Muscle of leg (tissue), 16 donors: ENCODE data around the gene GRAMD1A. TPM values are rescaled to one million over a fixed set of nuclear protein-coding genes. Genes with fewer than 3 reads are reported as not detected.

Experiments
- DNase-seq: peaks from one replicate; pipeline ENCODE4 v3.0.0; 2013
- H3K27ac ChIP-seq: one replicate; pipeline ENCODE4 v1.5.1; 2013; ENCODE audit warnings: mild to moderate bottlenecking, low read length, control low read depth
- H3K27me3 ChIP-seq: one replicate; pipeline ENCODE4 v1.6.1; 2013; ENCODE audit warnings: low read length; ENCODE audit not compliant: control insufficient read depth, insufficient read depth
- H3K36me3 ChIP-seq: one replicate; pipeline ENCODE4 v1.6.1; 2013; ENCODE audit warnings: low read length; ENCODE audit not compliant: control insufficient read depth, insufficient read depth
- H3K4me1 ChIP-seq: one replicate; pipeline ENCODE4 v1.6.1; 2013; ENCODE audit warnings: low read length; ENCODE audit not compliant: control insufficient read depth, insufficient read depth
- H3K4me3 ChIP-seq: one replicate; pipeline ENCODE4 v1.5.1; 2013; ENCODE audit warnings: low read length, control low read depth
- H3K9me3 ChIP-seq: replicated peaks from 2 replicates; pipeline ENCODE4 v1.6.1; 2013; ENCODE audit warnings: low read depth, low read length; ENCODE audit not compliant: control insufficient read depth
- WGBS: methylation state at CpG from one replicate; pipeline ENCODE4 v1.1.5; 2013; ENCODE audit warnings: missing lambda C conversion rate; ENCODE audit not compliant: insufficient coverage; 5-methylcytosine and 5-hydroxymethylcytosine counted together
- long read RNA-seq, 11 donors: transcript quantifications; one replicate each; lab custom pipeline, GENCODE V29; 2026
- polyA plus RNA-seq, 8 donors: library from polyadenylated mRNA; unstranded; fragments of 120-200 nt; gene quantifications; one replicate each; pipeline versions ENCODE4 v1.2.1 to v1.2.3, GENCODE V29; 2013; ENCODE audit warnings: inconsistent platforms in 1 of 8, low replicate concordance in 1 of 8; ENCODE audit not compliant: insufficient read length in 8 of 8, insufficient read depth in 1 of 8
- total RNA-seq: library from RNA; stranded (reverse); fragments of 120-200 nt; gene quantifications from one replicate; pipeline ENCODE4 v1.2.4, GENCODE V29; 2013

GRAMD1A gene
- total RNA-seq (16.0 TPM), polyA plus RNA-seq (10 to 100 TPM; 33.3 to 48.0 (median 38.4) TPM)
- long read RNA-seq, donor 1, partial matches to known transcripts = 0 of 1 reads
- long read RNA-seq, donor 1, other reads (novel, unspliced or antisense) = 0 of 1 reads
- long read RNA-seq, donor 2 = 0 reads
- long read RNA-seq, donor 3, partial matches to known transcripts = 0 of 12 reads
- long read RNA-seq, donor 3, other reads (novel, unspliced or antisense) = 9 of 12 reads
- long read RNA-seq, donor 4 = 0 reads
- long read RNA-seq, donor 5, partial matches to known transcripts = 0 of 8 reads
- long read RNA-seq, donor 5, other reads (novel, unspliced or antisense) = 8 of 8 reads
- long read RNA-seq, donor 6, partial matches to known transcripts = 0 of 6 reads
- long read RNA-seq, donor 6, other reads (novel, unspliced or antisense) = 6 of 6 reads
- long read RNA-seq, donor 7, partial matches to known transcripts = 10 of 20 reads
- long read RNA-seq, donor 7, other reads (novel, unspliced or antisense) = 8 of 20 reads
- long read RNA-seq, donor 8, partial matches to known transcripts = 0 of 1 reads
- long read RNA-seq, donor 8, other reads (novel, unspliced or antisense) = 0 of 1 reads
- long read RNA-seq, donor 9, partial matches to known transcripts = 0 of 6 reads
- long read RNA-seq, donor 9, other reads (novel, unspliced or antisense) = 5 of 6 reads
- long read RNA-seq, donor 10, partial matches to known transcripts = 0 of 2 reads
- long read RNA-seq, donor 10, other reads (novel, unspliced or antisense) = 0 of 2 reads
- long read RNA-seq, donor 11 = 0 reads

DNA sequence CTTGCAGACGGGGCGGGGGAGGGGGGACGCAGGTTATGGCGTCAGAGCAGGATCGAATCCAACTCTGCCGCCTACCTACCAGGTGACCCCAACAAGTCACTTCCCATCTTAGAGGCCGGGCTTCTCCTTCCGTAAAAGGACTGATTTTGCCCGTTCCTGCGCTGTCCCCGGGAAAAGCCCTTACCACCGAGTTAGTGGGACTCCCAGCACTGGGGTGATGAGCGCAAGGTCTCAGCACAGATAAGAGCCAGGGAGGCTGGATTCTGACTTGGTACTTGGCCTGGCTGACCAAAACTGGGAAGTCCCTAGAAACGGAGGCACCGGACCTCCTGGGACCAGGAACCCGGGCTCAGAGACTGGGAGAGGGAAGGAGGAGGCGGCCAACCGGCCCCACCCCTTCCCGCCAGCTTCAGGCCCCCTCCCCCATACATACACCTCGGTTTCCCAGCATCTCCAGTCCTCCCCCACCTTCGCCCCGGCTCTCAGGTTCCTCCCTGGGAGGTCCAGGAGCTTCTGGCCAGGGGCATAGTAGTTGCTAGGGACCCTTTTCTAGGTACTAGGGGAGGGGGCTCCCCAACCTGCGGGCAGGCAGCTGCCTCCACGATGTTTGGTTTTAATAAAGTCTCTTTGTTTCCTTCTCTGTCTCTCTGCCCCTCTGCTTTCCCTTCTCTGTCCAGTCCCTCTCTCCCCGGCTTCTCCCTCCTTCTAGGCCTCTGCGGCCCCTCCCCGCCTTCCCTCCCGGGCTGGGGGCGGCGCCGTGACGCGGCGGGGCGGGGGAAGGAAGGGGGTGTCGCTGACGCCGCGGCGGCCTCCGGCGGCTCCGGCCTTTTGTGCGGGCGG is at the start of gene GRAMD1A:
Gene GRAMD1A, plus strand, starts transcription at position 826 of the 840 bp plus-strand sequence. CDS start 156 bp downstream, outside the sequence.
- H3K4me1 ChIP-seq = peaks cover 35% of the 10 kb centered on the region

DNA sequence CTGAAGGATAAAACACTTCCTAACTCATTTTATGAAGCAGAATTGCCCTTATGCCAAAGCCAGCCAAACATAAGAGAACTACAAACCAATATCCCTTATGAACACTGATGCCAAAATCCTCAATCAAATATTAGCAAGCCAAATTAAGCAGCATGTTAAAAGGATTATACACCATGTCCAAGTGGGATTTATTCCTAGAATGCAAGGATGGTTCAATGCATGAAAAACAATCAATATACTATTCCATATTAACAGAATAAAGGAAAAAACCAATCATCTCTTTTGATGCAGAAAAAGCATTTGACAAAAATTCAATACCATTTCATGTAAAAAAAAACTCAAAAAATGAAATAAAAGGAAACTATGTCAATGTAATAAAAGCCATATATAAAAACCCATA is 47.0 kb upstream of the GRAMD1A start:
- Histone ChIP-seq H3K9me3 (peaks cover 42% of the 10 kb centered on the region), H3K4me3 (no peak overlapping the region)

More for the DNA sequence above, at the start of gene GRAMD1A:
- peaks cover 8% of the 10 kb centered on the region for H3K36me3 ChIP-seq
- WGBS = 0% methylated on average over 10 of the region's 45 CpGs
- H3K4me3 ChIP-seq = peak within 1 kb of the TSS; percentile 62
- peak within 1 kb of the TSS; percentile 98 for H3K27ac ChIP-seq
- peak; percentile 96 for DNase-seq
- H3K27me3 ChIP-seq = no peaks in the 10 kb centered on the region
- peaks cover 2% of the 10 kb centered on the region for H3K9me3 ChIP-seq

DNA sequence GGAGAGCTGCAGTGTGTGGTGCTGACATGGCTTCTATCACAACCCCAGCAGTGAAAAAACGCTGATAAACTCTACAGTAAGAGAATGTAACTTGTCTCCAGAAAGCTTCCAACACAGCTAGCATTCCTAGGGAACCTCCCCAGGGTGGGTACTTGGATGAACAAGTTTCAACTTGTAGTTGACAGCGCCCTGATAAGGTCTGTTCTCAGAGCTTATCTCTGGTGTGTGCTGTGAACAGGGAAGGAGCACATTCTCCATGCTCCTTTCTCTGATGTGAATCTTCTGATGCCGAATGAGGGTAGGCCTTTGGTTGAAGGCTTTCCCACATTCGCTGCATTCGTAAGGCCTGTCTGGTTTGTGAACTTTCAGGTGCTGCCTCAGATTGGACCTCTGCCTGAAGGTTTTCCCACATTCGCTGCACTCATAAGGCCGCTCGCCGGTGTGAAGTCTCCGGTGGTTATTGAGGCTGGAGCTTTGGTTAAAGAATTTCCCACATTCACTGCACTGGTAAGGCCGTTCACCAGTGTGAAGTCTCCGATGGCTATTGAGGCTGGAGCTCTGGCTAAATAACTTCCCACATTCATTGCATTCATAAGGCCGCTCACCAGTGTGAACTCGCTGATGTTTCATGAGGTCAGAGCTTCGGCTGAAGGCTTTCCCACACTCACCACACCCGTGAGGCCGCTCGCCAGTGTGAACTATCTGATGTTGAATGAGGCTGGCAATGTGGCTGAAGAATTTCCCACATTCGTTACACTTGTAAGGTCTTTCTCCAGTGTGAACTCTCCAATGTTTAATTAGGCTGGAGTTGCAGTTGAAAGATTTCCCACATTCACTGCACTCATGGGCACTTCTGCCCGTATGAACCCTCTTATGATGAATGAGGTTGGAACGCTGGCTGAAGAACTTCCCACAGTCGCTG is 42.0 kb upstream of the GRAMD1A start:
- 89% methylated on average over 13 of the region's 22 CpGs for WGBS
- Histone ChIP-seq H3K36me3 (peaks cover 39% of the 10 kb centered on the region), H3K4me3 (no peak overlapping the region), H3K27ac (no peak overlapping the region), H3K4me1 (peaks cover 4% of the 10 kb centered on the region), H3K27me3 (no peaks in the 10 kb centered on the region), H3K9me3 (peaks cover 62% of the 10 kb centered on the region)
- DNase-seq = no peak

More for the DNA sequence above, 47.0 kb upstream of the GRAMD1A start:
- Histone ChIP-seq H3K4me1 (no peaks in the 10 kb centered on the region), H3K27ac (no peak overlapping the region), H3K36me3 (peaks cover 14% of the 10 kb centered on the region), H3K27me3 (no peaks in the 10 kb centered on the region)
- no peak for DNase-seq

DNA sequence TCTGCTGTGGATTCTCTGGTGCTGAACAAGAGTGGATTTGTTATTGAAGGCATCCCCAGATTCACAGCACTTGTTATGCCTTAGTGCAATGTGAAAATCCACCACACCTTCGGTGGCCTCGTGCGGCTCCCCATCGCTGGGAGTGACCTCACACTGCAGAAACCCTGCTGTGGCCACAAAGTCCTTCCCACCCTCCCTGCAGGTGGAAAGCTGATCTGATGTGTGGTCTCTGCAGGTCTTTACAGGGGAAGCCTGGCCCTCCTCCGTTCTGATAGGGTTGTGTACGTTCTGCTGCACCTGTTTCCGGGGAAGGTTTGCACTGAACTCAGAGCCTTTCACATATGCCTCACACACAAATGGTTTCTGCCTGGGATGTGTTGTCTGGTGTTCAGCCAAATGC is 41.1 kb upstream of the GRAMD1A start:
- peaks cover 39% of the 10 kb centered on the region for H3K36me3 ChIP-seq
- H3K27me3 ChIP-seq = no peaks in the 10 kb centered on the region
- peaks cover 58% of the 10 kb centered on the region for H3K9me3 ChIP-seq
- H3K27ac ChIP-seq = no peak overlapping the region
- no peak for DNase-seq
- WGBS = no CpG with 5 or more reads among the region's 7 CpGs
- H3K4me1 ChIP-seq = peaks cover 8% of the 10 kb centered on the region
- no peak overlapping the region for H3K4me3 ChIP-seq

DNA sequence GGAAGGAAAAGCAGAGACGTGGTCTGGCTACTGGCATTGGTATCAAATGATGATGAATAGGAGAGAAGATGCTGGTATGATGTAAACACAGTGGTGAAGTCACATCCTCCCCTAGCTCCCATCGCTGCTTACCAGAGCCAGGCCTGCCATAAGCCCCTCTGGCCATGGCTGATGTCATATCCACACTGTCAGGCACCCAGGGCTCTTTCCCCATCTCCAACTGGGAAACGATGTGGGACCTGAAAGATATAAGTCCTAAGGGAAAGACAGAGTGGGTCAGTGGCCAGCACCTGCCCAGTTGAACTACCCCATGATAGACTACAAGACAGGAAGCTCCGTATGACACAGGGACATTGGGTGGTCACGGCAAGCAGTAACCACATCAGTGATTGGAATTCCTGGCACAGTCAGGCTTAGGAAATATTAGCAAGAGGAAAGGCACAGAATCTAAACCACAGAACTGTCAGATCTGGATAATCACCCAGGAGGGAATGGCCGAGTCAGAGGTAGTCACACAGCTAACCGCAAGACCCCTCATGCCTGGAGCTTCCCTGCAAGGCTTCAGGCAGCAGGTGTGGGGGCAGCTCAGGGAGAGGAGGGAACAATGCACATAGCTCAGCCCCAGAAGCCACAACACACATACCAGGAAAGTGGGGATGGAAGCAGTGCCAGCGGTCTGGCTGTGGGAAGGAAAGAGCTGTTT is 39.9 kb upstream of the GRAMD1A start:
- no peaks in the 10 kb centered on the region for H3K27me3 ChIP-seq
- H3K4me3 ChIP-seq = no peak overlapping the region

DNA sequence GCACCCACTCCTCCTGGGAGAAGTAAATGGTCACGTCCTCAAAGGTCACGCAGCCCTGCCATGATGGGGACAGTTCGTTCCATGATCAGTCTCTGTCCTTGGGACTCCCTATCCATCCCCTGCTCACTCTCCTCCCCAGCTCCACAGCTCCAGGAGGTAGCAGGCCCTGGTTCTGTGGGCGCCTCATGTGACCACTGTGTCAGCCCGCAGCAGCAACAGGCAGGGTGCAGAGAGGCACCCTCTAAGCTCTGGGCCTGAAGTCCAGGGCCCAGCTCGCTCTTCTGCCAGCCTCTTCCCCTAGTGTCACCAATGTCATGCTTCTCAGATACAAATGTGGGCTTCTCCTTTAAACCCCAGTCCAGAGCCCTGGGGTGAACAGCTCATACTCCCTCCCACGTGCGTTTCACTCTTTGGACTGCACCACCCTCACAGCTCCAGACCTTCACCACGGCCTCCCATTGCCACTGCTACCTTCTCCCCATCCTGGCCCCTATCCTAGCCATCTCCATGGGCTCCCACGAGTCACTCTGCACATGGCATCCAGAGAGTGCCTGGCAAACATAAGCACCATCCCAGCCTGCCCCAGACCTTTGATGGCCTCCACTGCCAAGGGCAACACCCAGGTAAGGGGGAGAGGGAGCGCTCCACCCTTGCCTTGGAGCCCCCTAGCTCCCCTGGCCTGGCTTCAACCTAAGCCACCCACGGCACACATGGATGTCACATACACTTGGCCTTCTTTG is 39.0 kb upstream of the GRAMD1A start:
- H3K9me3 ChIP-seq = peaks cover 51% of the 10 kb centered on the region
- DNase-seq = no peak
- peaks cover 10% of the 10 kb centered on the region for H3K4me1 ChIP-seq
- no peak overlapping the region for H3K4me3 ChIP-seq
- peaks cover 39% of the 10 kb centered on the region for H3K36me3 ChIP-seq
- no peaks in the 10 kb centered on the region for H3K27me3 ChIP-seq
- WGBS = 96% methylated on average over 9 of the region's 12 CpGs
- no peak overlapping the region for H3K27ac ChIP-seq

More for the DNA sequence above, 39.9 kb upstream of the GRAMD1A start:
- DNase-seq = no peak
- no peak overlapping the region for H3K27ac ChIP-seq
- WGBS = 96% methylated on average over 4 of the region's 8 CpGs
- H3K4me1 ChIP-seq = peaks cover 10% of the 10 kb centered on the region
- peaks cover 52% of the 10 kb centered on the region for H3K9me3 ChIP-seq
- H3K36me3 ChIP-seq = peaks cover 39% of the 10 kb centered on the region

DNA sequence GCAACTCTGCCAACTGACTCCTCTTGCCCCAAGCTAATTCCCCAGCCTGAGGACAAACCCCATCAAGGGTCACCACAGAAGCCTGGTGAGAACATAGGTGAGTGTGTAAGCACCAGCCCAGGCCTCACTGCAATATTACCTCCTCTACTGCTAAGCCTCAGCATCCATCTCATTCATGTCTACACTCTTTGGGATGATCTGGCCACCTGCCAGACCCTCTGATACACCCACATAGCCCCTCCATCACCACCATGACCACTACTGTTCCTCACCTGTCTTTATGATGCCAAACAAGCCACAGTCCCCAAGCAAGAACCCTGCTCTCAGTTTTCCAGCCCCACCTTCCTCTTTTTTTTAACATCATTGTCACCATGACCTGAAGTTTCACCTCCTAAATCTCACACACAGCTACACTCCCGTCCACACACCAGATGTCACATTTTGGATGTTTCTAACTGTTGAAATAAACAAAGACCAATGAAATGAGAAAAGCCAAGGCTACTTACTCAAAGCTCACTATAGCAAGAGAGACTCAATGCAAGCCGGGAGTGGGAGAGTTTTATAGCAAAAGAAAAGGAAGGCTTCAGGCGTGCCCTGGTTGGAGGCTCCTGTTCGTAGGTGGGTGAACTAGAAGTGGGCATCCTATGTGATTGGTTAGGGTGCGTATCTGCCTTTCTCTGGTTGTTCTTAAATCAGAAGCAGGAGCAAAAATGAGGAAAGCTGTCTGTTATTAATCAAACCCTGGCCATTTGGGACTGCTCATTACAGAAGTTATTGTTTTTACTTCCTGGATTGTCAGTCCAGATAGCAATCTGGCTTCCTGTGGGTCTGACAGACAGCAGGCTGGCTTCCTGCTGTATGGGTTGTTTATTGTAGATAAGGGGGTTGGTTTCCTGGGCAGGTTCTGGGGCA is 38.1 kb upstream of the GRAMD1A start:
- H3K27ac ChIP-seq = peak overlapping the region; percentile 48
- DNase-seq = peak; percentile 29
- H3K36me3 ChIP-seq = peaks cover 36% of the 10 kb centered on the region
- WGBS = 64% methylated on average over 3 of the region's 5 CpGs
- H3K27me3 ChIP-seq = no peaks in the 10 kb centered on the region
- H3K4me1 ChIP-seq = peaks cover 10% of the 10 kb centered on the region
- peaks cover 45% of the 10 kb centered on the region for H3K9me3 ChIP-seq
- H3K4me3 ChIP-seq = no peak overlapping the region
